ENCODE measurements around the gene AZU1. TPM values are rescaled to one million over a fixed set of nuclear protein-coding genes. Genes with fewer than 3 reads are reported as not detected.

The AZU1 gene
- total and polyA plus RNA-seq, 2 of the 8 experiments (the other 6 are each of a cell fraction or from before 2014, with no cell fraction given) = 0.80 to 1.3 TPM

- Histone ChIP-seq H3K27ac (ENCODE audit: low read depth, low read length) (no peak overlapping the region), H4K20me1 (replicated peaks in 1 of 2; ENCODE audit: control insufficient read depth in 1 of 2, insufficient read depth in 2 of 2, low read length in 2 of 2) (peaks cover 0 to 11% of the 10 kb centered on the region in 2 experiments), H3K9me3 (ENCODE audit: insufficient read depth in 2 of 2, low read depth in 1 of 2, low read length in 1 of 2) (no peaks in the 10 kb centered on the region), H2BK15ac (ENCODE audit: low read length) (no peak overlapping the region), H3K27me3 (replicated peaks in 1 of 4; ENCODE audit: control insufficient read depth in 3 of 4, extremely low read depth in 1 of 4, insufficient read depth in 3 of 4, low read length in 3 of 4) (peaks cover 9 to 25% (median 13%) of the 10 kb centered on the region in 4 experiments), H3K4me3 (ENCODE audit: extremely low read depth in 1 of 4, insufficient read depth in 2 of 4, low read depth in 3 of 4, low read length in 4 of 4) (peak overlapping the region in 2 of 4 experiments; percentile 50 to 59; a peak in 4 of 8 replicates), H3K14ac (ENCODE audit: insufficient read length) (no peak overlapping the region), H2BK12ac (ENCODE audit: low read depth, low read length) (0 out of 2 replicates have a peak overlapping the region, but pooled peaks have one; percentile 50), H3K4ac (replicated peaks; ENCODE audit: insufficient read length, low read depth, low read length) (no peak overlapping the region), H3K79me2 (ENCODE audit: control insufficient read depth in 1 of 2, insufficient read depth in 2 of 2, low read length in 2 of 2) (no peaks in the 10 kb centered on the region), H2AFZ (ENCODE audit: low read length) (no peak overlapping the region), H3K79me1 (ENCODE audit: low read depth, low read length) (no peaks in the 10 kb centered on the region), H2BK20ac (ENCODE audit: low read length) (no peak overlapping the region), H2BK120ac (replicated peaks; ENCODE audit: low read depth, low read length) (no peak overlapping the region), H3K23me2 (ENCODE audit: low read depth, low read length) (peaks cover 10% of the 10 kb centered on the region; the same call in 1 of the 2 replicates), H3K23ac (ENCODE audit: insufficient read length) (no peak overlapping the region), H4K8ac (ENCODE audit: extremely low read depth, insufficient read depth, low read length) (peak overlapping the region; percentile 57; the same call in 1 of the 2 replicates), H3K56ac (replicated peaks; ENCODE audit: insufficient read length, low read depth, low read length) (no peak overlapping the region), H4K5ac (ENCODE audit: insufficient read length, low read depth, low read length) (no peak overlapping the region), H4K91ac (replicated peaks; ENCODE audit: insufficient read length, low read length) (no peak overlapping the region), H3K4me1 (replicated peaks in 1 of 4; ENCODE audit: control insufficient read depth in 3 of 4, insufficient read depth in 4 of 4, low read length in 3 of 4) (peaks cover 0 to 13% (median 7%) of the 10 kb centered on the region in 4 experiments; a peak in 6 of 7 replicates), H2BK5ac (ENCODE audit: low read depth, low read length) (no peak overlapping the region), H3K18ac (ENCODE audit: extremely low read depth, low read length) (no peak overlapping the region), H3K36me3 (ENCODE audit: control insufficient read depth in 2 of 4, insufficient read depth in 4 of 4, low read length in 3 of 4) (peaks cover 0 to 5% (median 0%) of the 10 kb centered on the region in 4 experiments; a peak in 2 of 8 replicates), H2AK5ac (ENCODE audit: low read depth, low read length) (no peak overlapping the region), H3K9ac (replicated peaks in 1 of 4; ENCODE audit: extremely low read depth in 1 of 4, low read depth in 3 of 4, low read length in 3 of 4) (no peak overlapping the region), H3K4me2 (ENCODE audit: insufficient read depth in 1 of 2, low read depth in 2 of 2, low read length in 2 of 2) (peak overlapping the region; percentile 63 to 72)
- FAIRE-seq = no peak
- no peak for DNase-seq (ENCODE audit: low read depth in 1 of 2, low spot score in 2 of 2)
- POLR2A ChIA-PET (ENCODE audit: partially characterized antibody) = interaction anchor here (0.6 to 2.8 kb wide), 22 partner anchors 9 to 291 kb away, joined by 3 to 22 read pairs (median 4); partner anchors contain the start of genes AZU1, BSG, KISS1R and MED16
- 87% methylated on average over 6 of the region's 7 CpGs; no CpG with 5 or more reads in 1 of the 2 experiments for WGBS, 2 experiments (ENCODE audit: extremely low coverage in 1 of 2, insufficient coverage in 1 of 2, insufficient read length in 1 of 2, insufficient replicate concordance in 2 of 2, low coverage in 1 of 2, low lambda C conversion rate in 2 of 2, missing lambda C conversion rate in 1 of 2)
- CTCF ChIA-PET (ENCODE audit: partially characterized antibody) = interaction anchor here (0.9 to 3.8 kb wide), 22 partner anchors 8 to 381 kb away, joined by 3 to 22 read pairs (median 6); partner anchors contain the start of gene WDR18
- TF ChIP-seq RNF2 (IDR thresholded peaks at IDR 0.05; ENCODE audit: borderline replicate concordance, low read depth, low read length, missing control alignments, poor library complexity, severe bottlenecking) = no peak
- no peak for TF ChIP-seq POLR2AphosphoS5 (IDR thresholded peaks at IDR 0.05; ENCODE audit: low read depth, low read length)
- TF ChIP-seq POLR2A (IDR thresholded peaks at IDR 0.05; ENCODE audit: control extremely low read depth in 1 of 2, low read depth in 2 of 2, low read length in 2 of 2) = no peak
- no peak for TF ChIP-seq CTBP2 (IDR thresholded peaks at IDR 0.05; ENCODE audit: borderline replicate concordance, insufficient read depth, insufficient read length, low read length)
- no peak for TF ChIP-seq BCL11A (IDR thresholded peaks at IDR 0.05; ENCODE audit: low read depth in 2 of 2, low read length in 2 of 2)
- TF ChIP-seq SP4 (IDR thresholded peaks at IDR 0.05; ENCODE audit: low read length) = no peak
- no peak for TF ChIP-seq GTF2F1 (IDR thresholded peaks at IDR 0.05; ENCODE audit: borderline replicate concordance, low read depth, low read length)
- TF ChIP-seq TBP (IDR thresholded peaks at IDR 0.05; ENCODE audit: low read depth, low read length) = no peak
These were observed 35.6 kb downstream of the AZU1 start for GRCh38 chr19:863315-863620.
